Activated effector memory CD4-positive, alpha-beta T cell treated with anti-CD3 and anti-CD28 coated beads, Interleukin-2, amount 50 U/mL, for 16 hours (primary cell): ENCODE measurements around the gene IL10RB.
"Not testable (repeated sequence)": the region's sequence is repeated elsewhere in the genome, so short reads cannot be mapped to it uniquely, and the experiment has no call there.

ENCODE experiments used
- DNase-seq: peaks from one replicate; pipeline ENCODE4 v3.0.0-alpha.2; 2020

The IL10RB gene

GRCh38 chr21:33242846-33243245, 23.3 kb upstream of the IL10RB start:
- not testable (repeated sequence) for DNase-seq

- DNase-seq: no peak
These were observed 21.9 kb upstream of the IL10RB start for GRCh38 chr21:33244082-33244778.

GRCh38 chr21:33244779-33245105, 21.4 kb upstream of the IL10RB start:
- DNase-seq: no peak

GRCh38 chr21:33245289-33245918, 20.8 kb upstream of the IL10RB start:
- no peak for DNase-seq

- no peak for DNase-seq
These were observed 19.7 kb upstream of the IL10RB start for GRCh38 chr21:33246506-33246905.

GRCh38 chr21:33246963-33247362, 19.2 kb upstream of the IL10RB start:
- DNase-seq: no peak

- DNase-seq: no peak
These were observed 18.6 kb upstream of the IL10RB start for GRCh38 chr21:33247599-33247998.

- no peak for DNase-seq
These were observed 16.7 kb upstream of the IL10RB start for GRCh38 chr21:33249331-33250002.

- DNase-seq: no peak
These were observed 15.0 kb upstream of the IL10RB start for GRCh38 chr21:33251119-33251518.

- DNase-seq: not testable (repeated sequence)
These were observed 12.8 kb upstream of the IL10RB start for GRCh38 chr21:33253382-33253781.

GRCh38 chr21:33254766-33255165, 11.4 kb upstream of the IL10RB start:
- no peak for DNase-seq

- DNase-seq: no peak
These were observed 10.8 kb upstream of the IL10RB start for GRCh38 chr21:33255404-33255803.

- DNase-seq: no peak
These were observed 10.1 kb upstream of the IL10RB start for GRCh38 chr21:33256019-33256418.

- no peak for DNase-seq
These were observed 8.9 kb upstream of the IL10RB start for GRCh38 chr21:33257094-33257803.

GRCh38 chr21:33258475-33258874, 7.7 kb upstream of the IL10RB start:
- DNase-seq: no peak

GRCh38 chr21:33259428-33259827, 6.7 kb upstream of the IL10RB start:
- no peak for DNase-seq

GRCh38 chr21:33259995-33260394, 6.2 kb upstream of the IL10RB start:
- no peak for DNase-seq

GRCh38 chr21:33261635-33262034, 4.5 kb upstream of the IL10RB start:
- DNase-seq: no peak

GRCh38 chr21:33262921-33263320, 3.2 kb upstream of the IL10RB start:
- DNase-seq: no peak

GRCh38 chr21:33264561-33264960, 1.6 kb upstream of the IL10RB start:
- no peak for DNase-seq

GRCh38 chr21:33265664-33266049, 510 bp upstream of the IL10RB start:
- no peak for DNase-seq

- peak; percentile 75 for DNase-seq
These were observed 595 bp downstream of the IL10RB start for GRCh38 chr21:33266789-33267135.

- no peak for DNase-seq
These were observed 1.1 kb downstream of the IL10RB start for GRCh38 chr21:33267250-33267649.

GRCh38 chr21:33268393-33268736, 2.2 kb downstream of the IL10RB start:
- no peak for DNase-seq
